ENCODE measurements around the gene OSTM1.

The OSTM1 gene

DNA sequence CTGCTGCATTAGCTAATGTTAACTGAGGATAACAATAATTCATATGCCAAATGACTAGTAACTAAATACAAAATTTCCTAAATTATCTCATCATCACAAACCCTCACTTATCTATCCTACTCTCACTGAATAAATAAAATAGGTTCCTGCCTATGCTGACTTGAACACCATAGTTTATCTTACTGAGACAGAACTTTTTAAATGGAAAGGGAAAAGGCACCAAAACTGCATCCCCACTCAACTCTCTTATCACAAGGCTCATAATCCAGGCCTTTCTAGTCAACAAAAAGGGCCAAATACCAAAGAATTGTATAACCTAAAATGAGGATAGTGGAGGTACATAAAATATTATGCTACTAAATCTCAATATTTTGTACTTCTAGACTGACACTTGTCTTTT lies 23.1 kb downstream of the OSTM1 start:
- Histone ChIP-seq H3K27ac (no peak overlapping the region), H3K27me3 (replicated peaks) (no peaks in the 10 kb centered on the region), H3K36me3 (replicated peaks) (no peaks in the 10 kb centered on the region), H3K4me3 (ENCODE audit: low read depth, low read length) (no peak overlapping the region)
- DNase-seq: no peak
- in situ Hi-C loops (cut with HindIII; ENCODE audit: low pct_ligation_motif_present, low sequenced_read_pairs): no loop called here
- TF ChIP-seq, protein P1, sequence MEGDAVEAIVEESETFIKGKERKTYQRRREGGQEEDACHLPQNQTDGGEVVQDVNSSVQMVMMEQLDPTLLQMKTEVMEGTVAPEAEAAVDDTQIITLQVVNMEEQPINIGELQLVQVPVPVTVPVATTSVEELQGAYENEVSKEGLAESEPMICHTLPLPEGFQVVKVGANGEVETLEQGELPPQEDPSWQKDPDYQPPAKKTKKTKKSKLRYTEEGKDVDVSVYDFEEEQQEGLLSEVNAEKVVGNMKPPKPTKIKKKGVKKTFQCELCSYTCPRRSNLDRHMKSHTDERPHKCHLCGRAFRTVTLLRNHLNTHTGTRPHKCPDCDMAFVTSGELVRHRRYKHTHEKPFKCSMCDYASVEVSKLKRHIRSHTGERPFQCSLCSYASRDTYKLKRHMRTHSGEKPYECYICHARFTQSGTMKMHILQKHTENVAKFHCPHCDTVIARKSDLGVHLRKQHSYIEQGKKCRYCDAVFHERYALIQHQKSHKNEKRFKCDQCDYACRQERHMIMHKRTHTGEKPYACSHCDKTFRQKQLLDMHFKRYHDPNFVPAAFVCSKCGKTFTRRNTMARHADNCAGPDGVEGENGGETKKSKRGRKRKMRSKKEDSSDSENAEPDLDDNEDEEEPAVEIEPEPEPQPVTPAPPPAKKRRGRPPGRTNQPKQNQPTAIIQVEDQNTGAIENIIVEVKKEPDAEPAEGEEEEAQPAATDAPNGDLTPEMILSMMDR (IDR thresholded peaks at IDR 0.05; ENCODE audit: low read depth, low read length, missing control alignments): no peak

DNA sequence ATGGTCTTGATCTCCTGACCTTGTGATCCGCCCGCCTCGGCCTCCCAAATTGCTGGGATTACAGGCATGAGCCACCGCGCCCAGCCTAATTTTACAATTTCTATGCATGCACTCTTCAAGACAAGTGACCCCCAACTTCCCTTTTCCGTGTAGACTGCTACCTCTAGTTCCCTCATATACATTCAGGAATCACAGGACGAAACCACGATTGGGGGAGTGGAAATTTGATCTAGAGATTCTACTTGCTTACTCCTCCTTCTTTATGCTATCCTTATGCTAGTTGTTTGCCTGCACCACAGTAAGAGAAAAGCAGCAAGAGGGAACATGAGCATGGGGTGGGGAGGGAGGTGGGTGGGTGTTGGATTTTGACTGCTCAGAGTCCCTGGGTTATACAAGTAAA lies 34.9 kb downstream of the OSTM1 start:
- DNase-seq: no peak
- Histone ChIP-seq H3K4me3 (ENCODE audit: low read depth, low read length) (no peak overlapping the region), H3K27me3 (replicated peaks) (no peaks in the 10 kb centered on the region), H3K36me3 (replicated peaks) (peaks cover 3% of the 10 kb centered on the region), H3K27ac (no peak overlapping the region)
- TF ChIP-seq, protein P1 (IDR thresholded peaks at IDR 0.05; ENCODE audit: low read depth, low read length, missing control alignments): no peak
- in situ Hi-C loops (cut with HindIII; ENCODE audit: low pct_ligation_motif_present, low sequenced_read_pairs): no loop called here

DNA sequence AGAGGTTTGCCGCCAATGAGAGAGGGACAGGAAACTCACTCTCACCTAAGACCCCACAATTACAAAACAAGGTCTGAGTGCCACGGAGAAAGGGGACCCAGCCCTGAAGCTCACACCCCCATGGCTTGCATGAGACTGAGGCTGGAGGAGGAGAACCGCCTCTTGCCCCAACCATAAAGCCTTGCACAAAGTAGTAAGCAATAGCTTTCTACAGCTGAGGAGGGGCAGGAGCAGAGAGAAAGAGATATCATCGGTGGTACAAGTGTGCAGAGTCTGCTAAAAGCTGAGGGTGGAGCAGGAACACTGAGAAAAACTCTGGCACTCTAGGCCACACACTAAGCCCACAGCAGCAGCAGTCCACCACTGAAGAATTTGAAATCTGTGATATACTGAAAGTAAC lies 37.7 kb downstream of the OSTM1 start:
- Histone ChIP-seq H3K4me3 (ENCODE audit: low read depth, low read length) (no peak overlapping the region), H3K27me3 (replicated peaks) (no peaks in the 10 kb centered on the region), H3K27ac (no peak overlapping the region), H3K36me3 (replicated peaks) (peaks cover 3% of the 10 kb centered on the region)
- in situ Hi-C loops (cut with HindIII; ENCODE audit: low pct_ligation_motif_present, low sequenced_read_pairs): no loop called here
- no peak for DNase-seq
- TF ChIP-seq, protein P1 (IDR thresholded peaks at IDR 0.05; ENCODE audit: low read depth, low read length, missing control alignments): no peak

DNA sequence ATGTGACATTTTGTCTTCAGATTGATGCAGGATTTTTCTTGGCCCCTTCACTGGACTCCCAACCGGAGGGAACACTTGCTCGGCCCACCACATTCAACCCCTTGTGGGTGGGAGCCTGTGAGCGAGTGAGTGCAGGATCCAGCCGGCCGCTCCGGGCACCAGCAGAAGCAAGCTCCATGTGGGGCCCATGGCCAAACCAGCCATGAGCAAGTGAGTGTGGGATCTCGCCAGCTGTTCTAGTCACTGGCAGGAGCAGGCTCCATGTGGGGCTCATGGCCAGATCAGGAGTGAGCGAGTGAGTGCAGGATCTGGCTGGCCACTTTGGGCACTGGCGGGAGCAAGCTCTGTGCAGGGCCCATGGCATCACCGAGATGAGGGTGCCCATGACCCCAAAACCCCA lies 42.6 kb downstream of the OSTM1 start:
- TF ChIP-seq, protein P1 (IDR thresholded peaks at IDR 0.05; ENCODE audit: low read depth, low read length, missing control alignments): no peak
- DNase-seq: no peak
- H3K27ac ChIP-seq: no peak overlapping the region
- H3K27me3 ChIP-seq (replicated peaks): no peaks in the 10 kb centered on the region
- in situ Hi-C loops (cut with HindIII; ENCODE audit: low pct_ligation_motif_present, low sequenced_read_pairs): no loop called here
- H3K36me3 ChIP-seq (replicated peaks): no peaks in the 10 kb centered on the region
- no peak overlapping the region for H3K4me3 ChIP-seq (ENCODE audit: low read depth, low read length)

DNA sequence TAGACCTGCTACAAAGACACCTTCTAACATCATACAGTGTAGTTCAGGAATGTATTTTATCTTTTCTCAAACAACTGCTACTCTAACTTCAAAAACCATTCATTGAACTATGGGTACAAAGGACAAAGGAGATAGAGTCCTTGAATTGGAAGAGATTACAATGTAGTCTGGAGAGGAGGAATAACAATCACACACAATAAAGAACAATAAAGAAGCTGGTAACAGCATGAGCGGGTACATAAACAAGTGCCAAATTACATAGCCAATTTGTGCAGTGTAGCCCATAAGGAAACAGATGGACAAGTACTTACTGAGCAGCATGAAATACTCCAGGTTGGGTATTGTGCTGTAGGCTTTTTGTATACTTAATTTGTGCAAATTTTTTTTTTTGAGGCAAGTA lies 44.3 kb downstream of the OSTM1 start:
- H3K36me3 ChIP-seq (replicated peaks): no peaks in the 10 kb centered on the region
- in situ Hi-C loops (cut with HindIII; ENCODE audit: low pct_ligation_motif_present, low sequenced_read_pairs): no loop called here
- TF ChIP-seq, protein P1 (IDR thresholded peaks at IDR 0.05; ENCODE audit: low read depth, low read length, missing control alignments): no peak
- H3K4me3 ChIP-seq (ENCODE audit: low read depth, low read length): no peak overlapping the region
- H3K27me3 ChIP-seq (replicated peaks): no peaks in the 10 kb centered on the region
- no peak for DNase-seq
- no peak overlapping the region for H3K27ac ChIP-seq

DNA sequence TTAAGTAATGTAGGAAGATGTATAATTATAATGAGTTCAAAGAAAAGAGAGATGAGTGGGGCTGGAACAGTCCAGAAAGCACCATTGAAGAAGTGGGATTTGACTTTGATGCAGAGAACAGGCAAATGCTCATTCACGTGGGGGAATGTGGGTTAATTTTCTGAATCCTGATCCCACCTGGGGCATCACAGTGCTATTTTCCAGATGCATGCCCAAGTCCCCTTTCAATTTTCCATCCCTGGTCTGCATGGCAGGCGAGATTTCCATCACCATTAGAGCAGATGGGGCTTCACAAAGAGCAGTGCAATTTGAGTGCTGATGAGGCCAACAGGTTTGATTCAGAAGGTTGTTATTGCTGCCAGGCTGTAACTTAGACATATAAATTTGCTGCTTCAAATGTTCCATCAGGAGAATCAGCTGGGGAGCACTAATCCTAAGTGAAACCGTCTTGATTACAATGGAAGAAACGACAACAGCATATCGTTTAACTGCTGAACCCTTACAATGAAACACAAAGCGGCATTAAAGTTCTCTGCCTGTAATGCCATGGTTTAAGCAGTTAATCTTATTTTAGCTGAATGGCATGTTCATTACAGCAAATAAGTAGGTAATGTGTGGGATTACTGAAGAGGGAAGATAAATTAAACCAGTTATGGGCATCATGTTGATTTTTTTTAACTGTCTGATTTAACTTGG lies 45.2 kb downstream of the OSTM1 start:
- TF ChIP-seq, protein P1 (IDR thresholded peaks at IDR 0.05; ENCODE audit: low read depth, low read length, missing control alignments): no peak
- in situ Hi-C loops (cut with HindIII; ENCODE audit: low pct_ligation_motif_present, low sequenced_read_pairs): no loop called here

More for the DNA sequence above, 45.2 kb downstream of the OSTM1 start:
- DNase-seq: no peak
- Histone ChIP-seq H3K4me3 (ENCODE audit: low read depth, low read length) (no peak overlapping the region), H3K27me3 (replicated peaks) (no peaks in the 10 kb centered on the region), H3K27ac (no peak overlapping the region), H3K36me3 (replicated peaks) (no peaks in the 10 kb centered on the region)
